ENCODE data around the gene CCM2L.

Gene CCM2L

DNA sequence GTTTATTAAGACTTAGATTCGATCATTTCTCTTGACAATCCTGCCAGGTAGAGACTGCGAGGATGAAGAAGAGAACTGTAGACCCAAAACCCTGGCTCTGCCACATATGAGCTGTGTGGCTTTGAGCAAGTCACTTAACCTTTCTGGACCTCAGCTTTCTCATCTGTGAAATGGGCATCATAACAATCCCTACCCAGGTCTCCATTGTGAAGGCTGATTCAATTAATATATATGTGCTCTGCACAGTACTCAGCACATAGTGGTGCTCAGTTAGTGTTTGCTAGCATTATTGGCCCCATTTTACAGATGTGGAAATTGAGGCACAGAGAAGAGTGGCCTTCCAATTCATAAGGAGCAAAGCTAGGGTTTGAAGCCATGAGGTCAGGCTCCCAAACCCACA lies 34.4 kb upstream of the CCM2L start:
- Histone ChIP-seq H4K20me1 (ENCODE audit: insufficient read depth, low read length) (no peaks in the 10 kb centered on the region), H3K27ac (ENCODE audit: low read depth, low read length, poor library complexity, severe bottlenecking) (no peak overlapping the region), H3K36me3 (ENCODE audit: insufficient read depth, low read length) (no peaks in the 10 kb centered on the region), H3K27me3 (ENCODE audit: insufficient read depth, low read length) (0 out of 2 replicates have a peak, but pooled peaks cover 3% of the 10 kb centered on the region), H3K79me2 (ENCODE audit: insufficient read depth, low read length) (no peaks in the 10 kb centered on the region), H3K4me2 (ENCODE audit: low read length) (no peak overlapping the region), H3K9ac (ENCODE audit: low read length) (no peak overlapping the region), H3K9me2 (ENCODE audit: low read depth, low read length) (no peaks in the 10 kb centered on the region), H3K9me3 (ENCODE audit: low read length) (no peaks in the 10 kb centered on the region), H2AFZ (ENCODE audit: low read length) (no peak overlapping the region), H3K4me1 (ENCODE audit: insufficient read depth, low read length, severe bottlenecking) (no peaks in the 10 kb centered on the region), H3K4me3 (ENCODE audit: low read depth, low read length, poor library complexity, severe bottlenecking) (no peak overlapping the region), H3F3A (ENCODE audit: insufficient read depth, low read length) (no peaks in the 10 kb centered on the region)
- TF ChIP-seq, protein P1, sequence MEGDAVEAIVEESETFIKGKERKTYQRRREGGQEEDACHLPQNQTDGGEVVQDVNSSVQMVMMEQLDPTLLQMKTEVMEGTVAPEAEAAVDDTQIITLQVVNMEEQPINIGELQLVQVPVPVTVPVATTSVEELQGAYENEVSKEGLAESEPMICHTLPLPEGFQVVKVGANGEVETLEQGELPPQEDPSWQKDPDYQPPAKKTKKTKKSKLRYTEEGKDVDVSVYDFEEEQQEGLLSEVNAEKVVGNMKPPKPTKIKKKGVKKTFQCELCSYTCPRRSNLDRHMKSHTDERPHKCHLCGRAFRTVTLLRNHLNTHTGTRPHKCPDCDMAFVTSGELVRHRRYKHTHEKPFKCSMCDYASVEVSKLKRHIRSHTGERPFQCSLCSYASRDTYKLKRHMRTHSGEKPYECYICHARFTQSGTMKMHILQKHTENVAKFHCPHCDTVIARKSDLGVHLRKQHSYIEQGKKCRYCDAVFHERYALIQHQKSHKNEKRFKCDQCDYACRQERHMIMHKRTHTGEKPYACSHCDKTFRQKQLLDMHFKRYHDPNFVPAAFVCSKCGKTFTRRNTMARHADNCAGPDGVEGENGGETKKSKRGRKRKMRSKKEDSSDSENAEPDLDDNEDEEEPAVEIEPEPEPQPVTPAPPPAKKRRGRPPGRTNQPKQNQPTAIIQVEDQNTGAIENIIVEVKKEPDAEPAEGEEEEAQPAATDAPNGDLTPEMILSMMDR (IDR thresholded peaks at IDR 0.05; ENCODE audit: low read length) = no peak

DNA sequence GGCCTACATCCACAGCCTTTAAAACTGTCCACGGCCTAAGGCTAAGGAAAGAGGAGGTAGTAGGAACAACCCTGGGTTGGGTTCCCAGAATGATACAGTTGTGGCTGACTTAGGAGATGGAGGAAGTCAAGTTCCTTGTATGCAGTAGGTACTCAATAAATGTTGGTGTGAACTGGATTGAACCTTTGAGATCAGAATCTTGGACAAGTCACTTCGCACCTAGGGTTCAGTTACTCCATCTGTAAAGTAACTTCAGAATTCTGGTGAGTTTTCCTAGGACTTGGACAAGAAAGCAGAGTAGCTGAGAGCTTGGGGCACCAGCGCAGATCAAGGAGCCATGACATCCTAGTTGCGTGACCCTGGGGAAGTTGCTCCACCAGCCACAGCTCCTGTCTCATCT lies 33.2 kb upstream of the CCM2L start:
- no peaks in the 10 kb centered on the region for H3K79me2 ChIP-seq (ENCODE audit: insufficient read depth, low read length)
- no peaks in the 10 kb centered on the region for H4K20me1 ChIP-seq (ENCODE audit: insufficient read depth, low read length)
- no peak overlapping the region for H3K4me2 ChIP-seq (ENCODE audit: low read length)
- H3K36me3 ChIP-seq (ENCODE audit: insufficient read depth, low read length) = no peaks in the 10 kb centered on the region
- no peaks in the 10 kb centered on the region for H3F3A ChIP-seq (ENCODE audit: insufficient read depth, low read length)
- no peak overlapping the region for H3K9ac ChIP-seq (ENCODE audit: low read length)
- no peak overlapping the region for H3K4me3 ChIP-seq (ENCODE audit: low read depth, low read length, poor library complexity, severe bottlenecking)
- H3K4me1 ChIP-seq (ENCODE audit: insufficient read depth, low read length, severe bottlenecking) = no peaks in the 10 kb centered on the region
- no peaks in the 10 kb centered on the region for H3K9me2 ChIP-seq (ENCODE audit: low read depth, low read length)
- H3K27ac ChIP-seq (ENCODE audit: low read depth, low read length, poor library complexity, severe bottlenecking) = no peak overlapping the region
- H3K27me3 ChIP-seq (ENCODE audit: insufficient read depth, low read length) = 0 out of 2 replicates have a peak, but pooled peaks cover 3% of the 10 kb centered on the region
- H2AFZ ChIP-seq (ENCODE audit: low read length) = no peak overlapping the region
- TF ChIP-seq, protein P1 (IDR thresholded peaks at IDR 0.05; ENCODE audit: low read length) = no peak
- TF ChIP-seq EZH2 (IDR thresholded peaks at IDR 0.05; ENCODE audit: borderline replicate concordance, low read length) = no peak
- H3K9me3 ChIP-seq (ENCODE audit: low read length) = no peaks in the 10 kb centered on the region

DNA sequence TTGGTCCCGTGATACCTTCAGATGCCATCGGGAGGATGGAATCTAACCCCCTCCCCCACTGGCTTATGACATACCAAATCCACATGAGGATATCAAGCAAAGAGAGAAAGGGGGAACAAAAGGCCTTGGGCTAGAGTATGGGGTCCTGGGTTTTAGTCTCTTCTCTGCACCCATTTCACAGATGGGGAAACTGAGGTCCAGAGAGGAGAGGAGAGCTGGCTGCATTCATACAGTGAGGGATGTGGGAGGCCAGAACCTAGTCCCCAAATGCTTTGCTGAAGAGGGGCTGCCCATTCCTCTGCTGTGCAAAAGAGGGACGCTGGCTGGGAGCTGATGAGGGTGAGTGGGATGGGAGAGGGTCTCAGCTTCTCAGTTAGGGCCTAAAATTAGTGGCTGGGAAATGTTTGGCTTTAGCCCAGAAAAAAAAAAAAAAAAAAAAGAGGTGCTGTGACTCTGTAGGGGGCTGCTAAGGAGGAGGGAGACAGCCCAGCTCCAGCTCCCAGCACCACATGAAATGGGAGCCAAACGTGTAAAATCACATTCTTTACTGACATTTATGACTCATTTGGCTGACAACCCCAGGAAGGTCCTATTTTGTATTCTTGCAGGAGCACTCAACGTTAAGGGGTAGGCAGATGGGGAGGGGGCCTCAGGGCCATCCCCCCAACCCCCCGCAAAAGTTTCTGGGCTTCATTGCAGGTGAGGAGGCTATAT lies 30.4 kb upstream of the CCM2L start:
- Histone ChIP-seq H3K27ac (ENCODE audit: low read depth, low read length, poor library complexity, severe bottlenecking) (no peak overlapping the region), H3K4me1 (ENCODE audit: insufficient read depth, low read length, severe bottlenecking) (no peaks in the 10 kb centered on the region), H3K9me3 (ENCODE audit: low read length) (no peaks in the 10 kb centered on the region), H3K4me2 (ENCODE audit: low read length) (no peak overlapping the region), H3K9me2 (ENCODE audit: low read depth, low read length) (no peaks in the 10 kb centered on the region), H3K79me2 (ENCODE audit: insufficient read depth, low read length) (no peaks in the 10 kb centered on the region), H4K20me1 (ENCODE audit: insufficient read depth, low read length) (no peaks in the 10 kb centered on the region), H3K27me3 (ENCODE audit: insufficient read depth, low read length) (no peaks in the 10 kb centered on the region), H3K9ac (ENCODE audit: low read length) (no peak overlapping the region), H3K4me3 (ENCODE audit: low read depth, low read length, poor library complexity, severe bottlenecking) (no peak overlapping the region), H3F3A (ENCODE audit: insufficient read depth, low read length) (no peaks in the 10 kb centered on the region), H2AFZ (ENCODE audit: low read length) (no peak overlapping the region), H3K36me3 (ENCODE audit: insufficient read depth, low read length) (no peaks in the 10 kb centered on the region)
- no peak for TF ChIP-seq EZH2 (IDR thresholded peaks at IDR 0.05; ENCODE audit: borderline replicate concordance, low read length)
- TF ChIP-seq, protein P1 (IDR thresholded peaks at IDR 0.05; ENCODE audit: low read length) = no peak

All from OCI-LY1 (cell line).